Superior temporal gyrus (tissue), 1 donor: Measurements from ENCODE around the gene RANBP17.
"Not testable (repeated sequence)": the region's sequence is repeated elsewhere in the genome, so short reads cannot be mapped to it uniquely, and the experiment has no call there.

Source experiments
- DNase-seq: peaks from one replicate; pipeline ENCODE4 v3.0.0-alpha.2; 2016; ENCODE audit errors: extremely low spot score

Gene RANBP17

GRCh38 chr5:170861917-170862766, at the start of gene RANBP17:
Gene RANBP17, plus strand, starts transcription at chr5:170862018.
- no peak for DNase-seq

DNA sequence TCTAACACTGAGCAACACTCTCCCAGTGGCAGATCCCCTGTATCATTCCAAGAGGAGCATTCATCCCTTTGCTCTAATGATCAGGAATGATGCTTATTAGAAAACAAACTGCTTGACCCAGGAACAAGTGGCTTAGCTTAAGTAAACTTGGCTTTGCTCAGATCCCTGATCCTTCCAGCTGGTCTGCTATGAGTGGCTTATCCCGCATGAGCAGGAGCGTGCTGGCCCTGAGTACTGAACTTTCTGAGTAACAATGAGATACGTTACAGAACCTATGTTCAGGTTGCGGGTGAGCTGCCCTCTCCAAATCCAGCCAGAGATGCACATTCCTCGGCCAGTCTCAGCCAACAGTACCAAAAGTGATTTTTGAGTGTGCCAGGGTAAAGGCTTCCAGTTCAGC, 48.6 kb upstream of the RANBP17 start:
- no peak for DNase-seq

GRCh38 chr5:170817195-170817594, 44.6 kb upstream of the RANBP17 start:
- no peak for DNase-seq

GRCh38 chr5:170818232-170818631, 43.6 kb upstream of the RANBP17 start:
- no peak for DNase-seq

- DNase-seq, result no peak
Observed at GRCh38 chr5:170819824-170820223, 42.0 kb upstream of the RANBP17 start.

DNA sequence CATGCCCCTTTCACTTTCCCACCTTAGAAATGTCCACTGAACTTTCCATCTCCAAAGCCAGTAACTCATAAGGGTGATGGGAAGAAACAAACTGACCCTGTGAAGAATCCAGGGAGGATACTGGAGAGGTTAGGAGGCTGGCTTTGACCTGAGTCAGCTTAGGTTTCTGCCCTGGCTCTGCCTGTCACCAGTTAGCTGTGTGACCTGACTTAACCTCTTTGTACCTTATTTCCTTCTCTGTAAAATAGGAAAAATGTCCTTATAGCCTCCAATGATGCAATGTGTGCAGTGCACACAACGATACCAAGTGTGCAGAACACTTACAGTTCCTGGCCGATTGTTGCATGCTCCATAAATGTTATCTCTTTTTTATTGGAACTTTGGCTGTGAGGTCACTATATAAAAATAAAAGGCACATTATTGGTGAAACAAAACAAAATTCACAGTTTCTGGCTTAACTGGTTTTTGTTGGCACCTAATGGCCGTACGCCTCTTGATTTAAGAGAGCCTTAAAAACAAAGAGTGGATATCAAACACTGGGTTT, 40.5 kb upstream of the RANBP17 start:
- no peak for DNase-seq

- DNase-seq, result no peak
Observed at GRCh38 chr5:170826117-170826516, 35.7 kb upstream of the RANBP17 start.

GRCh38 chr5:170832241-170832640, 29.6 kb upstream of the RANBP17 start:
- DNase-seq, result no peak

DNA sequence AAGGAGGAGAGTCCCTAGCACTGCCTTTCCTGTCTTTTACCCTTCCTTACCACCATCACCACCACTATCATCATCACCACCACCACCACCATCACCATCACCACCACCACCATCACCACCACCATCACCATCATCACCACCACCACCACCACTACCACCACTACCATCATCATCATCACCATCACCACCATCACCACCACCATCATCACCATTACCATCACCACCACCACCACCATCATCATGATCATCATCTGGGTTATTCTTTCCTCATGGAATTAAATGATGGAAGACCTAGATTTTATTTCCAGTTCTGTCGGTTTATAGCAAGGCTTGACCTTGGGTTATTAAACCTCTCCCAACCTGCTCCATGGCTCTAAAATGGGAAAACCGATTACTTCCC, 27.8 kb upstream of the RANBP17 start:
- DNase-seq, result not testable (repeated sequence)

- DNase-seq, result no peak
Observed at GRCh38 chr5:170836226-170836625, 25.6 kb upstream of the RANBP17 start.

DNA sequence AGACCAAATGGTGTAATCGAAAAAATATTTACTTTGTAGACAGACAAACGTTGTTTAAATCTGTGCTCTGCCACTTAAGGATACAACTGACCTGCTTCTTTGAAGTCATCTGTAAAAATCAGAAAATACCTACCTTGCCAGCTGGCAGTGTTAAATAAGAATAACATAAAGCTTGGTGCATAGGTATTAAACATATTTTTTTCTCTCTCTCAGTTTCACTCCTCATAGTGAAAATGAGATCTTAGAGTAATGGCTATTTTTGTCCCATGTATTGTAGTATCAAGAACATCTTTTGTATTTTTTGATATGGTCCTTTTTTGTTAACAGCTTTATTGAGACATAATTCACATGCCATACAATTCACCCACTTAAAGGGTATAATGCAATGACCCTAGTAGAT, 17.9 kb upstream of the RANBP17 start:
- DNase-seq, result no peak

GRCh38 chr5:170844651-170845050, 17.2 kb upstream of the RANBP17 start:
- no peak for DNase-seq

- DNase-seq, result no peak
Observed at GRCh38 chr5:170846416-170846815, 15.4 kb upstream of the RANBP17 start.

GRCh38 chr5:170846846-170847245, 15.0 kb upstream of the RANBP17 start:
- DNase-seq, result no peak

GRCh38 chr5:170848033-170848432, 13.8 kb upstream of the RANBP17 start:
- DNase-seq, result no peak

DNA sequence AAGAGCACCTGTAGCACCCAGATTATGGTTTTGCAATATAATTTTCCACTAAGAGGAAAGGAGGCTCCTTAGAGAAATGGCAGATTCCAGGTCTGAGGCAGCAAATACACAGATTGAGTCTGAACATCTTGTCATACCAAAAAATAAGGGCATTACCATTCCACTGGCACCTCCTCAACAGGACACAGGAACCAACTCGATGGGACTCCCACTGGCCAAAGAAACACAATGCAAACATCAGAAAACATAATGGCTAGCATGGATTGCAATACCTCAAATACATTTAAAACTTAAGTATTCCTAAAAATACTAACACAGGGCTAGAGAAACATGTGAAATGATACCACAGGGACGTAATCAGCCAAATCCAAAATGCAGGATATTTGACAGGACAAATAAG, 12.4 kb upstream of the RANBP17 start:
- DNase-seq, result no peak

DNA sequence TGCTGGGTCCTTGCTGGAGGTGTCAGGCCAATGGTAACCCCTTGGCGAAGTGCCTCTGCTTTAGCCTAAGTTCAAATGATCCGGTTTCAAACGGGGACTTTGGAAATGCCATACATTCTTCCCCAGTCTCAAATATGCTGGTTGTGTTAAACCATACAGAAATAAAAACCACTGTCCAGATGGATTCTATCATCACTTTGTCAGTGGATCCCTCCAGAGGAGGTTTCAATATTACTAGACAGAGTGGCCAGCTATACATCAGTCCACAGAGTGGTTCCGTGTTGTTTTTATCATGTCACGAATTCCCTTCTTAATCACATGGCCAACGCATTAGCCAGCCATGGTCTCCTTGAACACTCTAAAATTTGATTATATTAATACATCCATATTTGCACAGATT, 7.3 kb upstream of the RANBP17 start:
- no peak for DNase-seq

GRCh38 chr5:170857066-170857465, 4.8 kb upstream of the RANBP17 start:
- DNase-seq, result no peak

- DNase-seq, result no peak
Observed at GRCh38 chr5:170860415-170860814, 1.4 kb upstream of the RANBP17 start.

GRCh38 chr5:170860818-170861666, 776 bp upstream of the RANBP17 start:
- no peak for DNase-seq

- DNase-seq, result no peak
Observed at GRCh38 chr5:170861667-170861916, 226 bp upstream of the RANBP17 start.

DNA sequence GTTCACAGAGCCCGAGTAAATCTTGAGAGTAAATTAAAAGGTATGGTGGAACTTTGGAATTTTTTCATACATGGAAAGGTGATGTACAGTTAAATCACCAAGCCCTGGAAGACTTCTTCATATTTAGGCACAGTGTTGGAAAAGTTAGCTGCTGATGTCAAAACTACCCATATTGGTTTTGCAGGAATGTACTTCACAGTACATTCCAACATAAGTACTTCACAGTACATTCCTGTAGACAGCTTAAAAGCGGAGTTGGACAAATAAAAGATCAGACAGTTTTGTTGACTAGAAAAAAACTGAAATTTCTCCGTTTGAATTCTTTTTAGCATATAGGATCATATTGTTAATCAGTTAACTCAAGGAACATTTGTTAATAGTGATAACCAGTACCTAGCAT, 1.8 kb downstream of the RANBP17 start:
- no peak for DNase-seq

- no peak for DNase-seq
Observed at GRCh38 chr5:170865622-170866021, 3.8 kb downstream of the RANBP17 start.
